Astrocyte of the cerebellum (primary cell): Measurements from ENCODE around the gene PKD1L1.

Source experiments
- DNase-seq: peaks from one replicate; pipeline ENCODE4 v3.0.0-alpha.2; 2011; ENCODE audit warnings: low read depth
- H3K4me3 ChIP-seq: 2 replicates; pipeline ENCODE4 v1.5.1; 2011; ENCODE audit warnings: mild to moderate bottlenecking, low read depth, low read length, moderate library complexity
- CTCF ChIP-seq: IDR thresholded peaks from 2 replicates; pipeline ENCODE4 v1.5.1; 2012; ENCODE audit warnings: low read length, low read depth, moderate library complexity, mild to moderate bottlenecking; ENCODE audit errors: missing control alignments
- in situ Hi-C: cut with HindIII; loops from 2 replicates; pipeline ENCODE4 v1.10.0; 2017; ENCODE audit warnings: low sequenced_read_pairs

The PKD1L1 gene

GRCh38 chr7:47811632-47812380, 136.5 kb downstream of the PKD1L1 start:
- DNase-seq, result no peak
- no peak overlapping the region for H3K4me3 ChIP-seq
- no peak for TF ChIP-seq CTCF
- in situ Hi-C loops, result no loop called here

- no peak for DNase-seq
- in situ Hi-C loops, result no loop called here
- H3K4me3 ChIP-seq, result no peak overlapping the region
- no peak for TF ChIP-seq CTCF
These were observed 138.9 kb downstream of the PKD1L1 start for GRCh38 chr7:47809387-47809786.

- TF ChIP-seq CTCF, result no peak
- no peak for DNase-seq
- H3K4me3 ChIP-seq, result no peak overlapping the region
- in situ Hi-C loops, result no loop called here
These were observed 139.9 kb downstream of the PKD1L1 start for GRCh38 chr7:47808321-47808720.

GRCh38 chr7:47807756-47808155, 140.5 kb downstream of the PKD1L1 start:
- DNase-seq, result no peak
- no peak overlapping the region for H3K4me3 ChIP-seq
- peak; percentile 12 for TF ChIP-seq CTCF
- in situ Hi-C loops, result no loop called here

- no peak for DNase-seq
- no peak for TF ChIP-seq CTCF
- in situ Hi-C loops, result no loop called here
- H3K4me3 ChIP-seq, result no peak overlapping the region
These were observed 141.1 kb downstream of the PKD1L1 start for GRCh38 chr7:47807126-47807525.

- no peak for DNase-seq
- H3K4me3 ChIP-seq, result no peak overlapping the region
- in situ Hi-C loops, result no loop called here
- TF ChIP-seq CTCF, result no peak
These were observed 141.6 kb downstream of the PKD1L1 start for GRCh38 chr7:47806701-47807103.
